GM18507 (cell line): ENCODE measurements around the gene APOBEC4.
"Not testable (repeated sequence)": the region's sequence is repeated elsewhere in the genome, so short reads cannot be mapped to it uniquely, and the experiment has no call there.

ENCODE experiments used
- DNase-seq: peaks from one replicate; pipeline ENCODE4 v3.0.0; 2011; ENCODE audit warnings: low read depth; ENCODE audit not compliant: insufficient read length; ENCODE audit errors: extremely low spot score
- FAIRE-seq: peaks from 2 replicates; lab custom pipeline; 2011; peaks lifted over from hg19 to GRCh38; lab: Jason Lieb, UNC

Gene APOBEC4

GRCh38 chr1:183636334-183636682, 16.8 kb downstream of the APOBEC4 start:
- no peak for FAIRE-seq
- DNase-seq, result no peak

DNA sequence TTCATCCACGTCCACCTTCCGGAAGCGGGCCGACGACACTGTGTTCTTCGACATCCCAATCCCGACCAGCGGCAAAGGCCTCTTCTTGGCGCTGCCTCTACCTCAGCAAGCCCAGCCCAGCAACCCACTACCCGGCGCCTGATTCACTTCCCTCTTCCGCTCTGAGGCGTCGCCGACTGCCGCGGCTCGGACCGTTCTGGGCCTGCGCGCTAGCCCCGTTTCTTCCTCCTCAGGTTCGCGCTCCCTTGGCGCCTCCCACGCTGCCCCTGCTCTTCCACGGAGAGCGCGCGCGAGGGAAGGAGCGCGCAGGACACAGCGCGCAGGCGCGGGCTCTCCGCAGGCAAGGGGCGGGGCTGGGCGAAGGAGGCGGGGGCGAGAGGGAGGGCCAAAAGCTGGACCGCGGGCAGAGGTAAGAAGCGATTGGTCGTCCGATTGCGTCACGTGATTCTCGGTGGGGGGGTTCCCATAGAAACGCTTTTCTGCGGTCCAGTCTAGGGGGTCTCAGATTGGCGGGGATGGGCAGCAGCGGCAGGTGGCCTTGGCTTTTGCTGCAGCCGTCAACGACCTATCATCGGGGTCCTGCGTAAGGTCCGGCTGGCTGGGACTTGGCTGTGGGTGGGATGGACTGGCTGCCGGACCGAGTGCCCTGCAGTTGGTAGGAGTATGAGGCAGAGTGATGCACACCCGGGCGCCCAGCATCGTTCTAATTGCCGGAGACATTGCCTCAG, 17.3 kb downstream of the APOBEC4 start, which contains the start of gene ARPC5:
TSS of gene ARPC5 (minus strand) at position 178 of the 728 bp plus-strand sequence. CDS start at position 54, 124 bp downstream.
- peak; percentile 97 for FAIRE-seq
- peak; percentile 87 for DNase-seq

- FAIRE-seq (no peak), DNase-seq (no peak)
These were observed 18.0 kb downstream of the APOBEC4 start for GRCh38 chr1:183635099-183635605.

- FAIRE-seq (no peak), DNase-seq (no peak)
These were observed 18.6 kb downstream of the APOBEC4 start for GRCh38 chr1:183634429-183635065.

GRCh38 chr1:183633676-183634343, 19.3 kb downstream of the APOBEC4 start:
- DNase-seq (no peak), FAIRE-seq (peak; percentile 79)

GRCh38 chr1:183632964-183633363, 20.2 kb downstream of the APOBEC4 start:
- DNase-seq, result no peak
- FAIRE-seq, result no peak

DNA sequence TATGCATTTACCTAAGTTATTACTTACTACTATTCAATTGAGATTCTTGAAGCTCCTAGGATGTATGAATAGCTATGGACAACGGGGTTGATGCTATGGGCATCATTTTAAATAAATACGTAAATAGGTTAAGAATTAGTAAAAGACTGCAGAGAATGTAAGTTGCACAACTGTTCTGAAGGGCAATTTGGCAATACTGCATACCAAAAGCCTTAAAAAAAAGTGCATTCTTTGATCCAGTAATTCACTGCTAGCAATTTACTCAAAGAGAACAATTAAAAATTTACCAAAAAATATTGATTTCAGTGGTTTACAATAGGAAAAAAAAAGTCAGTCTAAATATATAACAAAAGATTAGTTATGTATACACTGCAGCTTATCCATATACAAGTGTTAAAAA, 21.0 kb downstream of the APOBEC4 start:
- FAIRE-seq (no peak), DNase-seq (no peak)

GRCh38 chr1:183630748-183631147, 22.4 kb downstream of the APOBEC4 start:
- DNase-seq (no peak), FAIRE-seq (no peak)

- DNase-seq, result no peak
- FAIRE-seq, result no peak
These were observed 24.6 kb downstream of the APOBEC4 start for GRCh38 chr1:183628537-183628936.

GRCh38 chr1:183626236-183626635, 26.9 kb downstream of the APOBEC4 start:
- FAIRE-seq, DNase-seq: not testable (repeated sequence)

DNA sequence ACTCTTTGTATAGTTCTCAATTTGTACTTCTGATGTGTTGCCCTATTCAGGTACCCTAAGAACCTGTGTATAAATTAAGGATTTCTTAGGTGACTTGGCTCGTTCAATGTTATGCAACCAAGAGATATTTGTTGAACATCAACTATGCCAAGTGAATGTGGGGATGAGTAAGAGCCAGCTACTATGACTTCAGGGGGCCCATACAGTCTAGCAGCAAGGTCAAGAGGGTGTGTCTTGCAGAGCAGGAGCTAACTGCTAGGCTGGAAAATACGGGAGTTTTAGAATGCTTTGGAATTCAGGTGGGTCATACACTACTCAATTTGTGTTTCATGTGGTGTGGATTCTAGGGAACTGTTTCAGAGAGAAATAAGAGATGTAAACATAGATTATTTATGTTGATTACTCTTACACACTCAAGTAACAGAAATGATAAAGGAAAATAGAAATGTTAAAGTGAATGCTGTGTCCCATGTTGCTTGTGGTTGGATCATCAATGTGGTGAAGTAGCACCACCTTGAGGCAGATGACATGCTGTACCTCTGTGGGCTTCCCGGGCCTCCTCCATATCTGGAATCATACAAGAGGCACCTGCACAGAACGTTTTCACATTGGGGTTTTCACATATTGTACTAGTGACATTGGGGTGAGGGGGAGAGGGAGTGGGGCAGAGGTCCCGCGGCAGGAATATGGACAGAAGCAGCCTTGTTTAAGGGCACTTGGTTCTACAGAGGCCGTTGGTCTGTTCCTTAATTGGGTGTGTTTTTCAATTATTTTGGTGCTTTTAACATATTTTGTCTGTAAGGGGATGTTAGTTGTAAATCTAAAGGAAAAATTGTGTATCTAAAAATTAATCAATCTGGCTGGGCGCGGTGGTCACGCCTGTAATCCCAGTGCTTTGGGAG, 30.0 kb downstream of the APOBEC4 start:
- DNase-seq (no peak), FAIRE-seq (peak; percentile 91)

- FAIRE-seq (no peak), DNase-seq (no peak)
These were observed 31.1 kb downstream of the APOBEC4 start for GRCh38 chr1:183622013-183622412.

DNA sequence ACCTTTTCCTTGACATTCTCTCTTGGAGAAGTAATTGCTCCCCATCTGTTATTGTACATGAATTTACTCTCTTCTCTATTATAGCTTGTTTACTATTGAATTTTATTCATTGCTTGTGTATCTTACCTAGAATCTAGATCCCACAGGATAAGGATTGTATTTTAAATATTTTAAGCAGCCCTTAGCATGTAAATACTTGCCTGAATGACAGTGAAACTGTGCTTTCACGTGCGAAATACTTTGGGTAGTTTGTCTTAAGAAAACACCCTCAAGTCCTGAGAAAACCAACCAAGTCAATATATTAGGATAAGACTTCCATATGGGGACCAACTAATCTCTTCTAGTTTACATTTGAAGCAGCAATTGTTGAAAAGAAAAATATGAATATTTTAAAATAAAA, 32.8 kb downstream of the APOBEC4 start:
- DNase-seq, result no peak
- FAIRE-seq, result no peak

DNA sequence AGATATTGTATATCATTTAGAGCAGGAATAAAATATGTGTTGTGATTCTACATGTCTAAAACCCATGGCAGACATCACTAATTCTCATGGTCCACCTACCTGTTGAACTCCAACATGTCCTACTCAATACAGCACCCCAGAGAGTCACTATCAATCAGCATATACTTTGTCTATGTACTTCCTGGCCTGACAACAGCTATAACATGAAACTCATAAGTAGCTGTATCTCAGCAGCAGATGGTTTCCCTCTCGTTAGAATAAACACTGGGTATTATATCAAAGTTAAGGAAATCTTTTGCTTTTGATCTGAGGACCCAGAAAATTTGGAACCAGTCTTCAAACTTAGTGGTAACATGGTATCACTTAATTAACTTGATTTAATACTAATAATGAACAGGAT, 33.3 kb downstream of the APOBEC4 start:
- DNase-seq (no peak), FAIRE-seq (no peak)

DNA sequence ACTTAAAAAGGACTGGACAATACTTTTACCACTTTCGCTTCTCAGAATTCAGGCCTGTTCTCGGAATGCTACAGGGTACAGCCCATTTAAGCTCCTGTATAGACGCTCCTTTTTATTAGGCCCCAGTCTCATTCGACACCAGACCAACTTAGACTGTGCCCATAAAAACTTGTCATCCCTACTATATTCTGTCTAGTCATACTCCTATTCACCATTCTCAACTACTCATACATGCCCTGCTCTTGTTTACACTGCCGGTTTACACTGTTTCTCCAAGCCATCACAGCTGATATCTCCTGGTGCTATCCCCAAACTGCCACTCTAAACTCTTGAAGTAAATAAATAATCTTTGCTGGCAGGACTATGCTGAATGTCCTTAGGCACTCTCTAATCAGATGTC, 34.9 kb downstream of the APOBEC4 start:
- not testable (repeated sequence) for FAIRE-seq, DNase-seq

DNA sequence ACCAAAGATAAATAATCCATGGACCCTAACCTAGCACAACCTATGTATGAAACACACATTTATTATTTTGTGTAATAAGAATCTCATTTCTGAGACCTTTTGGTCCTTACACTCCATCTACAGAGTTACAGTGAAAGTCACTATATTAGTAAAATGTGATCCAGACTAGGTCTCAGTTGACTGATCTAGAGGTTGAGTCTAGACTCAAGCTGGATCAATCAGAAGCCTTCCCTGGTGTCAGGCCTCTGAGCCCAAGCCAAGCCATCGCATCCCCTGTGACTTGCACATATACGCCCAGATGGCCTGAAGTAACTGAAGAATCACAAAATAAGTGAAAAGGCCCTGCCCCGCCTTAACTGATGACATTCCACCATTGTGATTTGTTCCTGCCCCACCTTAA, 40.1 kb downstream of the APOBEC4 start:
- FAIRE-seq, DNase-seq: not testable (repeated sequence)

DNA sequence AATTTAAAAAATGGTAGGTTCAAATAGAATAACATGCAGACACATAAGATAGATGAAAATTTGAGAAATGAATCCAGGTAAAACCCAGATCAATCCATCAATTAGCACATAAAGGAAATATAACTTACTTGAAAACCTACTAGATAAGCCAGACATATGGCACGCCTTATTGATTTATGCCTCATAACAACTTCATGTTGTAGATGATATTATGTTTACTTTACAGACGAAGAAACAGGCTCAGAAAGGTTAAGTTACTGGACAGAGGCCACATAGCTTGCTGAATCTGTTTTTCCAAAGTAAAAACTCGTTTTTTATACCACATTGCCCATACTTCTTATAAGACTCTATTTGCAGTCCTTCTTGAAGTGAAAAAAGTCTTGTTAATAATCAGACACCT, 40.7 kb downstream of the APOBEC4 start:
- no peak for DNase-seq
- FAIRE-seq, result no peak

- DNase-seq, result no peak
- FAIRE-seq, result no peak
These were observed 42.1 kb downstream of the APOBEC4 start for GRCh38 chr1:183611021-183611420.

GRCh38 chr1:183609759-183610452, 43.2 kb downstream of the APOBEC4 start:
- DNase-seq, result no peak
- FAIRE-seq, result no peak
